Measurements from ENCODE around the gene RAB6B.

The RAB6B gene

GRCh38 chr3:133931084-133931483, 35.4 kb upstream of the RAB6B start:
- no peak for DNase-seq (ENCODE audit: low read depth in 1 of 2, low spot score in 1 of 2)

GRCh38 chr3:133930341-133930933, 34.8 kb upstream of the RAB6B start:
- no peak for DNase-seq (ENCODE audit: low read depth in 1 of 2, low spot score in 1 of 2)

- no peak for DNase-seq (ENCODE audit: low read depth in 1 of 2, low spot score in 1 of 2)
Measured at GRCh38 chr3:133928903-133929607, 33.4 kb upstream of the RAB6B start.

- no peak for DNase-seq (ENCODE audit: low read depth in 1 of 2, low spot score in 1 of 2)
Measured at GRCh38 chr3:133928136-133928893, 32.6 kb upstream of the RAB6B start.

- peak; percentile 53 to 63 for DNase-seq (ENCODE audit: low read depth in 1 of 2, low spot score in 1 of 2)
Measured at GRCh38 chr3:133927540-133928066, 31.9 kb upstream of the RAB6B start.

- no peak for DNase-seq (ENCODE audit: low read depth in 1 of 2, low spot score in 1 of 2)
Measured at GRCh38 chr3:133926736-133927539, 31.3 kb upstream of the RAB6B start.

- no peak for DNase-seq (ENCODE audit: low read depth in 1 of 2, low spot score in 1 of 2)
Measured at GRCh38 chr3:133925960-133926735, 30.5 kb upstream of the RAB6B start.

- DNase-seq (ENCODE audit: low read depth in 1 of 2, low spot score in 1 of 2), result no peak
Measured at GRCh38 chr3:133924041-133924440, 28.4 kb upstream of the RAB6B start.

- DNase-seq (ENCODE audit: low read depth in 1 of 2, low spot score in 1 of 2), result no peak
Measured at GRCh38 chr3:133921592-133921991, 25.9 kb upstream of the RAB6B start.

- no peak for DNase-seq (ENCODE audit: low read depth in 1 of 2, low spot score in 1 of 2)
Measured at GRCh38 chr3:133917144-133917543, 21.5 kb upstream of the RAB6B start.

- DNase-seq (ENCODE audit: low read depth in 1 of 2, low spot score in 1 of 2), result no peak
Measured at GRCh38 chr3:133915685-133916658, 20.3 kb upstream of the RAB6B start.

- no peak for DNase-seq (ENCODE audit: low read depth in 1 of 2, low spot score in 1 of 2)
Measured at GRCh38 chr3:133914839-133915600, 19.3 kb upstream of the RAB6B start.

GRCh38 chr3:133910422-133910821, 14.7 kb upstream of the RAB6B start:
- no peak for DNase-seq (ENCODE audit: low read depth in 1 of 2, low spot score in 1 of 2)

- no peak for DNase-seq (ENCODE audit: low read depth in 1 of 2, low spot score in 1 of 2)
Measured at GRCh38 chr3:133905376-133905775, 9.7 kb upstream of the RAB6B start.

- DNase-seq (ENCODE audit: low read depth in 1 of 2, low spot score in 1 of 2), result no peak
Measured at GRCh38 chr3:133901847-133902246, 6.2 kb upstream of the RAB6B start.

GRCh38 chr3:133901083-133901482, 5.4 kb upstream of the RAB6B start:
- DNase-seq (ENCODE audit: low read depth in 1 of 2, low spot score in 1 of 2), result no peak

- DNase-seq (ENCODE audit: low read depth in 1 of 2, low spot score in 1 of 2), result no peak
Measured at GRCh38 chr3:133899311-133899710, 3.6 kb upstream of the RAB6B start.

GRCh38 chr3:133897547-133897946, 1.9 kb upstream of the RAB6B start:
- no peak for DNase-seq (ENCODE audit: low read depth in 1 of 2, low spot score in 1 of 2)

Data from activated T-helper 1 cell treated with anti-CD3 and anti-CD28 coated beads, Interleukin-2, amount 50 U/mL, for 16 hours (primary cell).